HG02884 (cell line): Measurements from ENCODE around the gene OR10C1.

Source experiments
- ATAC-seq: cut with Tn5 transposase; IDR thresholded peaks from one replicate; pipeline ENCODE4 v1.9.1; 2021; ENCODE audit warnings: mild to moderate bottlenecking, moderate library complexity; ENCODE audit not compliant: unreplicated experiment

OR10C1 gene

GRCh38 chr6:29474996-29475395 lies 35.9 kb downstream of the OR10C1 start:
- ATAC-seq: no peak

GRCh38 chr6:29477923-29478450 lies 38.9 kb downstream of the OR10C1 start:
- no peak for ATAC-seq

GRCh38 chr6:29478740-29479139 lies 39.6 kb downstream of the OR10C1 start:
- no peak for ATAC-seq

GRCh38 chr6:29479560-29479959 lies 40.5 kb downstream of the OR10C1 start:
- ATAC-seq: no peak

- ATAC-seq: no peak
Observed at GRCh38 chr6:29483186-29483585, 44.1 kb downstream of the OR10C1 start.

- no peak for ATAC-seq
Observed at GRCh38 chr6:29483735-29484134, 44.6 kb downstream of the OR10C1 start.

- no peak for ATAC-seq
Observed at GRCh38 chr6:29486577-29486976, 47.5 kb downstream of the OR10C1 start.

GRCh38 chr6:29487131-29487530 lies 48.0 kb downstream of the OR10C1 start:
- no peak for ATAC-seq

- no peak for ATAC-seq
Observed at GRCh38 chr6:29487660-29488059, 48.6 kb downstream of the OR10C1 start, which contains the start of gene MAS1L. Gene MAS1L, minus strand, starts transcription at chr6:29487956. Its CDS starts 54 bp downstream, at chr6:29487902.

GRCh38 chr6:29488874-29489273 lies 49.8 kb downstream of the OR10C1 start:
- no peak for ATAC-seq

GRCh38 chr6:29489286-29489685 lies 50.2 kb downstream of the OR10C1 start:
- no peak for ATAC-seq

GRCh38 chr6:29490055-29490454 lies 50.9 kb downstream of the OR10C1 start:
- no peak for ATAC-seq

GRCh38 chr6:29490552-29490951 lies 51.4 kb downstream of the OR10C1 start:
- no peak for ATAC-seq
